Loucy (cell line): ENCODE results near the gene KIF16B.

Source experiments
- EZH2phosphoT487 ChIP-seq: fragments of 200-600 bp; IDR thresholded peaks from 2 replicates; pipeline ENCODE4 v1.6.1; 2018; ENCODE audit warnings: antibody characterized with exemption, mild to moderate bottlenecking, moderate library complexity, borderline replicate concordance
- TF ChIP-seq, protein P1 (sequence below): fragments of 200-600 bp; sonication (generic); conservative IDR thresholded peaks from 2 replicates; pipeline ENCODE4 v1.5.1; 2014; ENCODE audit warnings: mild to moderate bottlenecking, antibody characterized with exemption, low read length

DNA sequence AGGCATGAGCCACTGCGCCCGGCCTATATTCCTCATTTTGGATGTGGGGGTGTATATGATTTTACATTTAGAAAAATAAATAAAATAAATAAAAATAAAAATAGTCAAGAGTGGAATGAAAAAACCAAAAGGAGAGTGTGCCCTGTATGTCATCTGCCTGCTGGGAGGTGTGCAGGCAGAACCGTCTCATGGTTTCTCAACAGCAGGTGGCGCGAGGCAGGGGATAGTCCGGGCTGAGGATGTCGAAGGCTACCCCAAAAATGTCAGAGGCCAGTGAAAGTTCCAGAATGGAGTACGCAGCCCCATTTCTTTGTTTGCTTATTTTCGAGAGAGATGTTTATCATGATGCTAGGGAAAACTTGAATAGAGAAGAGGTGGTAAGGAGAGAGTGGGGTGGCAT, 16.4 kb upstream of the KIF16B start:
- TF ChIP-seq, protein P1, sequence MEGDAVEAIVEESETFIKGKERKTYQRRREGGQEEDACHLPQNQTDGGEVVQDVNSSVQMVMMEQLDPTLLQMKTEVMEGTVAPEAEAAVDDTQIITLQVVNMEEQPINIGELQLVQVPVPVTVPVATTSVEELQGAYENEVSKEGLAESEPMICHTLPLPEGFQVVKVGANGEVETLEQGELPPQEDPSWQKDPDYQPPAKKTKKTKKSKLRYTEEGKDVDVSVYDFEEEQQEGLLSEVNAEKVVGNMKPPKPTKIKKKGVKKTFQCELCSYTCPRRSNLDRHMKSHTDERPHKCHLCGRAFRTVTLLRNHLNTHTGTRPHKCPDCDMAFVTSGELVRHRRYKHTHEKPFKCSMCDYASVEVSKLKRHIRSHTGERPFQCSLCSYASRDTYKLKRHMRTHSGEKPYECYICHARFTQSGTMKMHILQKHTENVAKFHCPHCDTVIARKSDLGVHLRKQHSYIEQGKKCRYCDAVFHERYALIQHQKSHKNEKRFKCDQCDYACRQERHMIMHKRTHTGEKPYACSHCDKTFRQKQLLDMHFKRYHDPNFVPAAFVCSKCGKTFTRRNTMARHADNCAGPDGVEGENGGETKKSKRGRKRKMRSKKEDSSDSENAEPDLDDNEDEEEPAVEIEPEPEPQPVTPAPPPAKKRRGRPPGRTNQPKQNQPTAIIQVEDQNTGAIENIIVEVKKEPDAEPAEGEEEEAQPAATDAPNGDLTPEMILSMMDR, result no peak
- no peak for TF ChIP-seq EZH2phosphoT487
